ENCODE measurements around the gene PRICKLE2. TPM values are rescaled to one million over a fixed set of nuclear protein-coding genes. Genes with fewer than 3 reads are reported as not detected.

PRICKLE2 gene
- total RNA-seq, 2 experiments from 2014 or later = not detected

DNA sequence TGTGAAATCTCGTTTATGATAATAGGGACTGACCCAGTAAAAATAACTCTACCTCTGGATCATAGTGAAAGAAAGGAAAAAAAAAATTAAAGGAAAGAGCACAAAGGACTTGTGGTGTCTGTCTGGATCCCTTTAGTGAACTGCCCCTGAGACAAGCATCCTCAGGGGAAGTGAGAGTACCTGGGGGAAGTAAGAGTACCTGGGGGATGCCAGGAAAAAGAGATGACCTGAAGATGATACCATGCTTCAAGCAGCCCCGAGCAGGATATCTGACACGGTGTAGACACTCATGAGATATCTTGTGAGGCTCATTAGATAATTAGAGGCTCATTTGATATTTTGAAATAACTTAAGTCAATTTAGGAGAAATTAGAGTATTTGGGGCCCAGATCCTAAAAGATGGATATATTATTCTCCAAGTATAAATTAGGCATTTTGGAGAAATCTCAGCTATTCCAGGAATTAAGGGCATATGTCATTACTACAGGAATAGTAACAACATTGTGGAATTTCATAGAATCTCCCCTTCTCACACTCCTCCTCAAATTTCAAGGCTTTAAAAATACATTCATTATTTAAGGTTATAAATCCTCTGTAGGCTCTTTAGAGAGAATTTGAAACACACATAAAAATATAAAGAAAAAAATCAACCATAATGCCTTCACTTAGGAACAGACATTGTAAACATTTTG is 165.6 kb downstream of the PRICKLE2 start:
- ChIA-PET POLR2A (no interaction called here), CTCF (no interaction called here)
- Mint-ChIP-seq H3K36me3 (ENCODE audit: low read depth) (no peaks in the 10 kb centered on the region), H3K4me3 (no peak overlapping the region), H3K4me1 (ENCODE audit: low read depth) (no peaks in the 10 kb centered on the region), H3K9me3 (no peaks in the 10 kb centered on the region), H3K27ac (no peak overlapping the region), H3K27me3 (peaks cover 26% of the 10 kb centered on the region)
- DNase-seq = no peak
- ATAC-seq = no peak
- intact Hi-C loops (cut with micrococcal nuclease) = no loop called here
- TF ChIP-seq, protein P1, sequence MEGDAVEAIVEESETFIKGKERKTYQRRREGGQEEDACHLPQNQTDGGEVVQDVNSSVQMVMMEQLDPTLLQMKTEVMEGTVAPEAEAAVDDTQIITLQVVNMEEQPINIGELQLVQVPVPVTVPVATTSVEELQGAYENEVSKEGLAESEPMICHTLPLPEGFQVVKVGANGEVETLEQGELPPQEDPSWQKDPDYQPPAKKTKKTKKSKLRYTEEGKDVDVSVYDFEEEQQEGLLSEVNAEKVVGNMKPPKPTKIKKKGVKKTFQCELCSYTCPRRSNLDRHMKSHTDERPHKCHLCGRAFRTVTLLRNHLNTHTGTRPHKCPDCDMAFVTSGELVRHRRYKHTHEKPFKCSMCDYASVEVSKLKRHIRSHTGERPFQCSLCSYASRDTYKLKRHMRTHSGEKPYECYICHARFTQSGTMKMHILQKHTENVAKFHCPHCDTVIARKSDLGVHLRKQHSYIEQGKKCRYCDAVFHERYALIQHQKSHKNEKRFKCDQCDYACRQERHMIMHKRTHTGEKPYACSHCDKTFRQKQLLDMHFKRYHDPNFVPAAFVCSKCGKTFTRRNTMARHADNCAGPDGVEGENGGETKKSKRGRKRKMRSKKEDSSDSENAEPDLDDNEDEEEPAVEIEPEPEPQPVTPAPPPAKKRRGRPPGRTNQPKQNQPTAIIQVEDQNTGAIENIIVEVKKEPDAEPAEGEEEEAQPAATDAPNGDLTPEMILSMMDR (IDR thresholded peaks at IDR 0.05) = no peak

DNA sequence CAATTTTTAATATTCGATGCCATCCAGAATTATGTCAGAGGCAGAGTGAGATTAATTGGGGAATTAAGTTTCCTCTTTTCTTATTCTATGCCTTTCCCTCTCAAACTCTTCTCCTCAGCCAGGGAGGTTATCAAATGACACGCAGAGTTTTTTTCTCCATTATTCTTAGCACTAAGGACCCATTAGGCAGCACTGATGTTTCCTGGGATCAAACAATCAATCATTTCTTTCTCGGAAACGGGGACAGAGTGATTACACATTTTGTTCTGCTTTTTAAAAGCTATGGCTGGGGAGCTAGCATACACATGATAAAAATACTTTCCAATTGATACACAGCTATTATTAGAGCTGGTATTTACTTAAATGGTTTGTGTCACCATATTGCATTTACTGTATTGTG is 166.7 kb downstream of the PRICKLE2 start:
- DNase-seq (no peak), ATAC-seq (no peak)
- TF ChIP-seq, protein P1 (IDR thresholded peaks at IDR 0.05) = no peak
- H3K4me3 Mint-ChIP-seq = no peak overlapping the region
- intact Hi-C loops (cut with micrococcal nuclease) = no loop called here
- peaks cover 26% of the 10 kb centered on the region for H3K27me3 Mint-ChIP-seq
- ChIA-PET POLR2A (no interaction called here), CTCF (no interaction called here)
- no peaks in the 10 kb centered on the region for H3K36me3 Mint-ChIP-seq (ENCODE audit: low read depth)
- H3K4me1 Mint-ChIP-seq (ENCODE audit: low read depth) = no peaks in the 10 kb centered on the region
- H3K9me3 Mint-ChIP-seq = no peaks in the 10 kb centered on the region
- H3K27ac Mint-ChIP-seq = no peak overlapping the region

DNA sequence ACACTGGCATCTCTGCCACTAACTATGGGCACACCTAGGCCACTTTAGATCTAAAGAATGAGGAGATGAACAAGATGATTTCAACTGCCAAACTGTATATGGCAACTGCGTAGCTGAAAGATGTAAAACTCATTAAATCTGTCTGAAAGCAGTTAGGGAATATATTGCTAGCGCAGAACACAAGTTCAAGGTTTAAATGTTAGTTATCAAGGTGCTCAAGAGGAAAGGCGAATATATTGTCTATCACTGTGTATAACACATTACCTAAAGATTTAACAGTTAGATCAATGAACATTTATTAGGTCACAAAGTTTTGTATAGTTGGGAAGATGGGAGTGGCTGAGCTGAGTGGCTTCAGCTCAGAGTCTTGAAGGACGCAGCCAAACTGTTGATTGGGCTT is 168.0 kb downstream of the PRICKLE2 start:
- CTCF ChIA-PET = no interaction called here
- no peak overlapping the region for H3K4me3 Mint-ChIP-seq

GRCh38 chr3:64056606-64057180 is 168.6 kb downstream of the PRICKLE2 start:
- POLR2A ChIA-PET = no interaction called here
- H3K4me3 Mint-ChIP-seq = no peak overlapping the region

More for the DNA sequence above, 168.0 kb downstream of the PRICKLE2 start:
- H3K36me3 Mint-ChIP-seq (ENCODE audit: low read depth) = no peaks in the 10 kb centered on the region
- POLR2A ChIA-PET = no interaction called here
- intact Hi-C loops (cut with micrococcal nuclease) = no loop called here
- DNase-seq (no peak), ATAC-seq (no peak)
- no peaks in the 10 kb centered on the region for H3K9me3 Mint-ChIP-seq
- TF ChIP-seq, protein P1 (IDR thresholded peaks at IDR 0.05) = no peak
- no peaks in the 10 kb centered on the region for H3K4me1 Mint-ChIP-seq (ENCODE audit: low read depth)
- H3K27me3 Mint-ChIP-seq = peaks cover 23% of the 10 kb centered on the region
- no peak overlapping the region for H3K27ac Mint-ChIP-seq

GRCh38 chr3:64055076-64055475 is 170.2 kb downstream of the PRICKLE2 start:
- DNase-seq (no peak), ATAC-seq (no peak)
- Mint-ChIP-seq H3K27ac (no peak overlapping the region), H3K27me3 (peaks cover 21% of the 10 kb centered on the region), H3K4me1 (ENCODE audit: low read depth) (no peaks in the 10 kb centered on the region), H3K9me3 (no peaks in the 10 kb centered on the region), H3K4me3 (no peak overlapping the region), H3K36me3 (ENCODE audit: low read depth) (no peaks in the 10 kb centered on the region)
- TF ChIP-seq, protein P1 (IDR thresholded peaks at IDR 0.05) = no peak
- POLR2A ChIA-PET = interaction anchor here (0.6 kb wide), 1 partner anchor 1711 kb away, joined by 3 read pairs; no protein-coding TSS in a partner anchor
- CTCF ChIA-PET = no interaction called here
- intact Hi-C loops (cut with micrococcal nuclease) = no loop called here

More at GRCh38 chr3:64056606-64057180, 168.6 kb downstream of the PRICKLE2 start:
- ATAC-seq (no peak), DNase-seq (no peak)
- CTCF ChIA-PET = no interaction called here
- Mint-ChIP-seq H3K4me1 (ENCODE audit: low read depth) (no peaks in the 10 kb centered on the region), H3K9me3 (no peaks in the 10 kb centered on the region), H3K27me3 (peaks cover 23% of the 10 kb centered on the region), H3K36me3 (ENCODE audit: low read depth) (no peaks in the 10 kb centered on the region), H3K27ac (no peak overlapping the region)
- intact Hi-C loops (cut with micrococcal nuclease) = no loop called here
- TF ChIP-seq, protein P1 (IDR thresholded peaks at IDR 0.05) = no peak
